Esophagus muscularis mucosa (tissue), 4 donors: ENCODE data around the gene GALNS. TPM values are rescaled to one million over a fixed set of nuclear protein-coding genes. Genes with fewer than 3 reads are reported as not detected.
"Not testable (repeated sequence)": the region's sequence is repeated elsewhere in the genome, so short reads cannot be mapped to it uniquely, and the experiment has no call there.

Experiments used
- DNase-seq: peaks from one replicate; pipeline ENCODE4 v3.0.0-alpha.2; 2017; ENCODE audit errors: extremely low spot score
- H3K27ac ChIP-seq, 4 donors: fragments of 200-600 bp; sonication (generic); replicated peaks in 1 of 4; 1 replicate in 3 of 4; 2 replicates in 1 of 4; pipeline ENCODE4 v1.5.1; 2016 to 2019; ENCODE audit warnings: mild to moderate bottlenecking in 1 of 4
- H3K27me3 ChIP-seq, 4 donors: fragments of 200-600 bp; sonication (generic); one replicate each; pipeline versions ENCODE4 v1.5.1 to v1.6.0; 2016 to 2019
- H3K36me3 ChIP-seq, 4 donors: fragments of 200-600 bp; sonication (generic); one replicate each; pipeline ENCODE4 v1.5.1; 2016 to 2019
- H3K4me1 ChIP-seq, 4 donors: fragments of 200-600 bp; sonication (generic); one replicate each; pipeline ENCODE4 v1.5.1; 2016 to 2019
- H3K4me3 ChIP-seq, 4 donors: fragments of 200-600 bp; sonication (generic); 1 replicate in 2 of 4; 2 replicates in 2 of 4; pipeline ENCODE4 v1.5.1; 2016 to 2019; ENCODE audit warnings: mild to moderate bottlenecking in 4 of 4, moderate library complexity in 1 of 4
- H3K9me3 ChIP-seq, 4 donors: fragments of 200-600 bp; sonication (generic); 1 replicate in 3 of 4; 2 replicates in 1 of 4; pipeline ENCODE4 v1.5.1; 2016 to 2019
- CTCF ChIP-seq, 3 experiments: fragments of 200-600 bp in 2 of 3; fragments of 450-650 bp in 1 of 3; sonication (generic) in 2 of 3; IDR thresholded peaks; one replicate each; pipeline ENCODE4 v1.5.1; 2017 to 2019; ENCODE audit warnings: antibody characterized with exemption in 3 of 3, mild to moderate bottlenecking in 2 of 3, moderate library complexity in 1 of 3
- EP300 ChIP-seq: sonication (generic); formaldehyde crosslinking; IDR thresholded peaks from one replicate; pipeline ENCODE4 v1.6.1; 2017; ENCODE audit warnings: antibody characterized with exemption
- POLR2A ChIP-seq: fragments of 450-650 bp; IDR thresholded peaks from one replicate; pipeline ENCODE4 v1.6.1; 2017; ENCODE audit warnings: antibody characterized with exemption, moderate library complexity, mild to moderate bottlenecking, low read depth
- POLR2AphosphoS5 ChIP-seq, 2 donors: sonication (generic); formaldehyde crosslinking; IDR thresholded peaks; one replicate each; pipeline ENCODE4 v1.6.1; 2017; ENCODE audit warnings: antibody characterized with exemption in 2 of 2
- WGBS: methylation state at CpG from one replicate; pipeline ENCODE4 v1.1.5; 2018; 5-methylcytosine and 5-hydroxymethylcytosine counted together
- intact Hi-C: fragments of 100-400 bp; cut with DNase I; formaldehyde crosslinking; loops from one replicate; pipeline ENCODE4 v1.15.1; 2023
- total RNA-seq, 4 donors: library from RNA; depleted of rRNA; stranded (reverse); fragments of >200 nt; gene quantifications; one replicate each; pipeline versions ENCODE4 v1.1.0 to v1.2.1, GENCODE V29; 2016

GALNS gene
- total RNA-seq, 4 donors from 2014 or later: 9.5 to 19.1 (median 11.0) TPM

GRCh38 chr16:88827727-88828126 is 29.0 kb downstream of the GALNS start:
- Histone ChIP-seq H3K27me3 (no peaks in the 10 kb centered on the region), H3K4me1 (no peaks in the 10 kb centered on the region), H3K27ac (no peak overlapping the region), H3K36me3 (peaks cover 33 to 76% (median 57%) of the 10 kb centered on the region in 4 donors), H3K9me3 (no peaks in the 10 kb centered on the region), H3K4me3 (no peak overlapping the region)
- DNase-seq: no peak
- TF ChIP-seq POLR2AphosphoS5 (IDR thresholded peaks at IDR 0.05) (no peak), EP300 (no peak), POLR2A (no peak), CTCF (IDR thresholded peaks at IDR 0.05) (no peak)
- intact Hi-C loops: no loop called here
- 84% methylated on average over 15 of the region's 21 CpGs for WGBS

GRCh38 chr16:88826070-88826840 is 30.5 kb downstream of the GALNS start:
- H3K9me3 ChIP-seq: no peaks in the 10 kb centered on the region
- H3K4me1 ChIP-seq: no peaks in the 10 kb centered on the region
- no peak overlapping the region for H3K4me3 ChIP-seq
- intact Hi-C loops: no loop called here
- TF ChIP-seq POLR2A (no peak), EP300 (no peak), POLR2AphosphoS5 (IDR thresholded peaks at IDR 0.05) (no peak), CTCF (IDR thresholded peaks at IDR 0.05) (no peak)
- no peak overlapping the region for H3K27ac ChIP-seq
- no peaks in the 10 kb centered on the region for H3K27me3 ChIP-seq
- 94% methylated on average over 25 of the region's 26 CpGs for WGBS
- no peak for DNase-seq
- peaks cover 43 to 90% (median 69%) of the 10 kb centered on the region in 4 donors for H3K36me3 ChIP-seq

GRCh38 chr16:88825146-88825545 is 31.6 kb downstream of the GALNS start:
- no peak for DNase-seq
- Histone ChIP-seq H3K27me3 (no peaks in the 10 kb centered on the region), H3K27ac (no peak overlapping the region), H3K4me1 (no peaks in the 10 kb centered on the region), H3K9me3 (no peaks in the 10 kb centered on the region), H3K36me3 (peaks cover 43 to 94% (median 73%) of the 10 kb centered on the region in 4 donors), H3K4me3 (no peak overlapping the region)
- 87% methylated on average over 8 of the region's 12 CpGs for WGBS
- TF ChIP-seq POLR2AphosphoS5 (IDR thresholded peaks at IDR 0.05) (no peak), EP300 (no peak), CTCF (IDR thresholded peaks at IDR 0.05) (no peak), POLR2A (no peak)
- intact Hi-C loops: no loop called here

GRCh38 chr16:88824256-88825077 is 32.3 kb downstream of the GALNS start:
- WGBS: 91% methylated on average over 25 of the region's 33 CpGs
- DNase-seq: no peak
- Histone ChIP-seq H3K4me3 (no peak overlapping the region), H3K27ac (no peak overlapping the region), H3K4me1 (no peaks in the 10 kb centered on the region), H3K9me3 (no peaks in the 10 kb centered on the region), H3K36me3 (peaks cover 43 to 93% (median 68%) of the 10 kb centered on the region in 4 donors), H3K27me3 (no peaks in the 10 kb centered on the region)
- intact Hi-C loops: no loop called here
- TF ChIP-seq POLR2AphosphoS5 (IDR thresholded peaks at IDR 0.05) (no peak), POLR2A (no peak), EP300 (no peak), CTCF (IDR thresholded peaks at IDR 0.05) (no peak)

GRCh38 chr16:88823646-88824045 is 33.1 kb downstream of the GALNS start:
- H3K27me3 ChIP-seq, intact Hi-C loops, H3K9me3 ChIP-seq, H3K27ac ChIP-seq, H3K4me3 ChIP-seq, H3K4me1 ChIP-seq, DNase-seq: not testable (repeated sequence)
- over 99% methylated on average over 15 of the region's 31 CpGs for WGBS
- H3K36me3 ChIP-seq: peaks cover 40 to 84% (median 62%) of the 10 kb centered on the region in 4 donors
